ENCODE results near the gene GDPD4.

- TF ChIP-seq CTCF (conservative IDR thresholded peaks at IDR 0.05; ENCODE audit: low read depth, low read length) (no peak), FOS (IDR thresholded peaks at IDR 0.05; ENCODE audit: low read depth, low read length) (no peak), BHLHE40 (IDR thresholded peaks at IDR 0.05; ENCODE audit: low read depth, low read length) (no peak), RFX5 (IDR thresholded peaks at IDR 0.05; ENCODE audit: low read depth, low read length) (no peak), POLR2A (IDR thresholded peaks at IDR 0.05; ENCODE audit: low read depth, low read length) (no peak), RAD21 (IDR thresholded peaks at IDR 0.05; ENCODE audit: low read length) (no peak), NFE2L2 (IDR thresholded peaks at IDR 0.05; ENCODE audit: low read depth, low read length) (no peak), MAFK (IDR thresholded peaks at IDR 0.05; ENCODE audit: low read depth, low read length) (no peak)
Observed at GRCh38 chr11:77207019-77207485, 94.4 kb downstream of the GDPD4 start.
